ENCODE measurements around the gene PCCA.
"Not testable (repeated sequence)": the region's sequence is repeated elsewhere in the genome, so short reads cannot be mapped to it uniquely, and the experiment has no call there.

GRCh38 chr13:100524688-100525087 is 435.8 kb downstream of the PCCA start:
- not testable (repeated sequence) for TF ChIP-seq POLR2A (IDR thresholded peaks at IDR 0.05); CTCF (IDR thresholded peaks at IDR 0.05); POLR2AphosphoS5 (IDR thresholded peaks at IDR 0.05; ENCODE audit: insufficient read depth in 1 of 2, low read depth in 1 of 2)

Measured in vagina (tissue), 2 donors.